ENCODE data around the gene STK10.

Gene STK10

DNA sequence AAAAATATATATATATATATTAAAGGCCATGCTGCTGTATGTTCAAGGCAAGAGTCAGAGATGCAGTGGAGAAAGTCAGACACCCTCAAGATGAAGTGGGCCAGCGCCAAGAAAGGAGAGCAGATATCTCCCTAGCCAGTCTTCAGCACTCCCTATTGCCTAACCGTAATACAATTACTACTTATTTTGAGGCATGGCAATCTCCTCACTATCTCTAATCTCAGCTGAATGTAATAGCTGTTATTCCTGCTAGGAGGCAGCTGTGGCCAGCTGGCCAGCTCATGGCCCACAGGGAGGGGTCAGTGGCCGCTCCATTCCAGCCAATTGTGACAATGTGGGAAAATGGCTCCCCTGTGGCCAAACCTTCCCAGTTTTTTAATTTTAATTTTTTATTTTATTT, 94.1 kb downstream of the STK10 start:
- H3K4me3 ChIP-seq (ENCODE audit: control insufficient read depth, low read depth, low read length), result no peak overlapping the region
- no peak for DNase-seq (ENCODE audit: low read depth)
- TF ChIP-seq, protein P1, sequence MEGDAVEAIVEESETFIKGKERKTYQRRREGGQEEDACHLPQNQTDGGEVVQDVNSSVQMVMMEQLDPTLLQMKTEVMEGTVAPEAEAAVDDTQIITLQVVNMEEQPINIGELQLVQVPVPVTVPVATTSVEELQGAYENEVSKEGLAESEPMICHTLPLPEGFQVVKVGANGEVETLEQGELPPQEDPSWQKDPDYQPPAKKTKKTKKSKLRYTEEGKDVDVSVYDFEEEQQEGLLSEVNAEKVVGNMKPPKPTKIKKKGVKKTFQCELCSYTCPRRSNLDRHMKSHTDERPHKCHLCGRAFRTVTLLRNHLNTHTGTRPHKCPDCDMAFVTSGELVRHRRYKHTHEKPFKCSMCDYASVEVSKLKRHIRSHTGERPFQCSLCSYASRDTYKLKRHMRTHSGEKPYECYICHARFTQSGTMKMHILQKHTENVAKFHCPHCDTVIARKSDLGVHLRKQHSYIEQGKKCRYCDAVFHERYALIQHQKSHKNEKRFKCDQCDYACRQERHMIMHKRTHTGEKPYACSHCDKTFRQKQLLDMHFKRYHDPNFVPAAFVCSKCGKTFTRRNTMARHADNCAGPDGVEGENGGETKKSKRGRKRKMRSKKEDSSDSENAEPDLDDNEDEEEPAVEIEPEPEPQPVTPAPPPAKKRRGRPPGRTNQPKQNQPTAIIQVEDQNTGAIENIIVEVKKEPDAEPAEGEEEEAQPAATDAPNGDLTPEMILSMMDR (IDR thresholded peaks at IDR 0.05; ENCODE audit: control insufficient read depth, insufficient read depth, low read depth, low read length, missing control alignments), result no peak

- no peak for DNase-seq (ENCODE audit: low read depth)
- TF ChIP-seq, protein P1 (IDR thresholded peaks at IDR 0.05; ENCODE audit: control insufficient read depth, insufficient read depth, low read depth, low read length, missing control alignments), result no peak
Measured at GRCh38 chr5:172093559-172093958, 94.5 kb downstream of the STK10 start.

DNA sequence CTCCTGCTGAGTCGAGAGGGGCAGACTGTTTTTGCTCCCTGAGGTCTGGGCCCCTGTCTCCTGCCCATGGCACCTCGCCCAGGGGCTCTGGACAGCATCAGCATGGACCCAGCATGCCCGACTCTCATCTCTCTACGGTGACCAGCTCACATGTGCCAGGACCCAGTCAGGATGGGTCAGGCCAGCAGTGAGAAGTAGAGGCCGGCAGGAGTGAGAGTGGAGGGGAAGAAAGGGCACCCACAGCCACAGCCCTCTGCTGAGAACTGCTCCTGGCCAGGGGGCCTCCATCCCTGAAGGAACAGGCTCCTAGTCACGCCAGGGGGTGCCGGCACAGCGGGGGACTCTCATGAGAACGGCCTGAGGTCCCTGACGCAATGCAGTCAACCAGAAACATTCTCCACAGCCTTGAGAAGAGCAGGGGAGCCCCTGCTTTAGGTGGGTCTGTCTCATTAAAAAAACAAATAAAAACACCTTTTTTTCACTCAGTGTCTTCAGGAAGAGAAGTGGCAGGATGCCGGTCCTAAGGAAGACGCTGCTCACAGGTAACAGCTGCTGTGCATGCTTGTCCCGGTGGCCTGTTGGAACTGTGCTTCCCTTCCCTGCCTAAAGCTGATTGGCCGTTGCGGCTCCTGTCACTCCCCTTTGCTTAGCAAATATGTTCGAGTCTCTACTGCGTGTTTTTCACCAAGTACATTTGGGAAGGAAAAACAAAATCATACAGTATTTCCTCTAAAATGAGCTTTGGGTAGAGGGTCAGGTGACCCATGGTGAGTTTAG, 95.9 kb downstream of the STK10 start:
- TF ChIP-seq, protein P1 (IDR thresholded peaks at IDR 0.05; ENCODE audit: control insufficient read depth, insufficient read depth, low read depth, low read length, missing control alignments), result no peak
- no peak for DNase-seq (ENCODE audit: low read depth)
- no peak overlapping the region for H3K4me3 ChIP-seq (ENCODE audit: control insufficient read depth, low read depth, low read length)

More at GRCh38 chr5:172093559-172093958, 94.5 kb downstream of the STK10 start:
- H3K4me3 ChIP-seq (ENCODE audit: control insufficient read depth, low read depth, low read length), result no peak overlapping the region

- TF ChIP-seq, protein P1 (IDR thresholded peaks at IDR 0.05; ENCODE audit: control insufficient read depth, insufficient read depth, low read depth, low read length, missing control alignments), result no peak
- H3K4me3 ChIP-seq (ENCODE audit: control insufficient read depth, low read depth, low read length), result no peak overlapping the region
- no peak for DNase-seq (ENCODE audit: low read depth)
Measured at GRCh38 chr5:172090976-172091547, 97.0 kb downstream of the STK10 start.

GRCh38 chr5:172089298-172090117, 98.5 kb downstream of the STK10 start:
- DNase-seq (ENCODE audit: low read depth), result no peak
- H3K4me3 ChIP-seq (ENCODE audit: control insufficient read depth, low read depth, low read length), result no peak overlapping the region
- TF ChIP-seq, protein P1 (IDR thresholded peaks at IDR 0.05; ENCODE audit: control insufficient read depth, insufficient read depth, low read depth, low read length, missing control alignments), result no peak

- no peak overlapping the region for H3K4me3 ChIP-seq (ENCODE audit: control insufficient read depth, low read depth, low read length)
- TF ChIP-seq, protein P1 (IDR thresholded peaks at IDR 0.05; ENCODE audit: control insufficient read depth, insufficient read depth, low read depth, low read length, missing control alignments), result no peak
- DNase-seq (ENCODE audit: low read depth), result no peak
Measured at GRCh38 chr5:172088801-172089200, 99.2 kb downstream of the STK10 start.
